Measurements from ENCODE around the gene ANKRD13B. TPM values are rescaled to one million over a fixed set of nuclear protein-coding genes. Genes with fewer than 3 reads are reported as not detected.

Gene ANKRD13B
- total and polyA plus RNA-seq, 2 donors (not counting 1 experiment from before 2014, with no cell fraction given): 1.6 to 2.8 TPM

- no peak overlapping the region for H3K4me2 ChIP-seq (replicated peaks; ENCODE audit: low read depth, low read length, poor library complexity, severe bottlenecking)
- WGBS (ENCODE audit: insufficient coverage): 100% methylated on average over 3 of the region's 9 CpGs
- H3K9me3 ChIP-seq (ENCODE audit: control extremely low read depth in 1 of 3, control insufficient read depth in 2 of 3, insufficient read depth in 1 of 3, low read length in 2 of 3): peaks cover 0 to 2% (median 0%) of the 10 kb centered on the region in 3 donors
- Mint-ChIP-seq H3K4me1 (peaks cover 68% of the 10 kb centered on the region), H3K4me3 (peak overlapping the region; percentile 62), H3K27ac (peak overlapping the region; percentile 37), H3K9me3 (ENCODE audit: insufficient read depth) (no peaks in the 10 kb centered on the region), H3K27me3 (no peaks in the 10 kb centered on the region)
- POLR2A ChIA-PET: interaction anchor here (0.5 to 0.6 kb wide), 2 partner anchors 138 to 1754 kb away, joined by 5 read pairs; no protein-coding TSS in a partner anchor
- ATAC-seq (ENCODE audit: low read depth): no peak
- no peaks in the 10 kb centered on the region for H3K27me3 ChIP-seq (replicated peaks in 1 of 4; ENCODE audit: control extremely low read depth in 1 of 4, control insufficient read depth in 3 of 4, insufficient read depth in 4 of 4, low read length in 3 of 4)
- DNase-seq: no peak
- H3K4me1 ChIP-seq (ENCODE audit: control insufficient read depth in 2 of 2, insufficient read depth in 2 of 2, low read length in 2 of 2): peaks cover 56 to 63% of the 10 kb centered on the region in 2 donors
- H3K27ac ChIP-seq (ENCODE audit: low read length in 2 of 2): no peak overlapping the region
- peaks cover 74% of the 10 kb centered on the region for H3K79me2 ChIP-seq (ENCODE audit: control insufficient read depth, insufficient read depth, low read length)
- H3K4me3 ChIP-seq (ENCODE audit: control extremely low read depth in 1 of 5, extremely low read depth in 1 of 5, insufficient read depth in 1 of 5, low read depth in 2 of 5, low read length in 4 of 5): no peak overlapping the region
- intact Hi-C loops (cut with micrococcal nuclease): no loop called here
- no peak overlapping the region for H2AFZ ChIP-seq (ENCODE audit: insufficient read depth, low read depth, low read length, poor library complexity, severe bottlenecking)
- TF ChIP-seq CTCF (IDR thresholded peaks at IDR 0.05) (no peak), EZH2 (IDR thresholded peaks at IDR 0.05; ENCODE audit: borderline replicate concordance, insufficient read depth, low read depth, low read length, poor library complexity, severe bottlenecking) (no peak)
- CTCF ChIA-PET: interaction anchor here (0.5 to 24.3 kb wide), 8 partner anchors 8 to 322 kb away, joined by 3 to 336 read pairs (median 4); no protein-coding TSS in a partner anchor
- H3K36me3 ChIP-seq (replicated peaks in 1 of 2; ENCODE audit: control extremely low read depth in 1 of 2, control insufficient read depth in 1 of 2, extremely low read depth in 1 of 2, insufficient read depth in 2 of 2, low read length in 1 of 2): peaks cover 0 to 9% of the 10 kb centered on the region in 2 experiments
- H3K9ac ChIP-seq (ENCODE audit: low read length): no peak overlapping the region
- peaks cover 45% of the 10 kb centered on the region for H4K20me1 ChIP-seq (ENCODE audit: control insufficient read depth, insufficient read depth, low read length, poor library complexity, severe bottlenecking)
Measured at GRCh38 chr17:29586676-29587469, 6.1 kb upstream of the ANKRD13B start.

GRCh38 chr17:29587591-29587990 is 5.3 kb upstream of the ANKRD13B start:
- Histone ChIP-seq H3K36me3 (replicated peaks in 1 of 2; ENCODE audit: control extremely low read depth in 1 of 2, control insufficient read depth in 1 of 2, extremely low read depth in 1 of 2, insufficient read depth in 2 of 2, low read length in 1 of 2) (peaks cover 0 to 5% of the 10 kb centered on the region in 2 experiments), H2AFZ (ENCODE audit: insufficient read depth, low read depth, low read length, poor library complexity, severe bottlenecking) (no peak overlapping the region), H3K27me3 (replicated peaks in 1 of 4; ENCODE audit: control extremely low read depth in 1 of 4, control insufficient read depth in 3 of 4, insufficient read depth in 4 of 4, low read length in 3 of 4) (no peaks in the 10 kb centered on the region), H3K4me2 (replicated peaks; ENCODE audit: low read depth, low read length, poor library complexity, severe bottlenecking) (peak overlapping the region; percentile 82), H3K79me2 (ENCODE audit: control insufficient read depth, insufficient read depth, low read length) (peaks cover 69% of the 10 kb centered on the region), H4K20me1 (ENCODE audit: control insufficient read depth, insufficient read depth, low read length, poor library complexity, severe bottlenecking) (peaks cover 45% of the 10 kb centered on the region), H3K4me3 (ENCODE audit: control extremely low read depth in 1 of 5, extremely low read depth in 1 of 5, insufficient read depth in 1 of 5, low read depth in 2 of 5, low read length in 4 of 5) (no peak overlapping the region), H3K27ac (ENCODE audit: low read length in 2 of 2) (no peak overlapping the region), H3K4me1 (ENCODE audit: control insufficient read depth in 2 of 2, insufficient read depth in 2 of 2, low read length in 2 of 2) (peaks cover 63 to 70% of the 10 kb centered on the region in 2 donors), H3K9me3 (ENCODE audit: control extremely low read depth in 1 of 3, control insufficient read depth in 2 of 3, insufficient read depth in 1 of 3, low read length in 2 of 3) (peaks cover 0 to 2% (median 0%) of the 10 kb centered on the region in 3 donors), H3K9ac (ENCODE audit: low read length) (peak overlapping the region; percentile 79)
- peak overlapping the region; percentile 37 for H3K27ac Mint-ChIP-seq
- intact Hi-C loops (cut with micrococcal nuclease): no loop called here
- H3K27me3 Mint-ChIP-seq: no peaks in the 10 kb centered on the region
- H3K4me1 Mint-ChIP-seq: peaks cover 75% of the 10 kb centered on the region
- DNase-seq (no peak), ATAC-seq (ENCODE audit: low read depth) (no peak)
- CTCF ChIA-PET: interaction anchor here (0.7 to 24.3 kb wide), 8 partner anchors 8 to 344 kb away, joined by 3 to 336 read pairs (median 4); no protein-coding TSS in a partner anchor
- POLR2A ChIA-PET: interaction anchor here (0.9 to 1.1 kb wide), 2 partner anchors 8 to 175 kb away, joined by 3 read pairs; no protein-coding TSS in a partner anchor
- TF ChIP-seq CTCF (IDR thresholded peaks at IDR 0.05) (no peak), EZH2 (IDR thresholded peaks at IDR 0.05; ENCODE audit: borderline replicate concordance, insufficient read depth, low read depth, low read length, poor library complexity, severe bottlenecking) (no peak)
- H3K4me3 Mint-ChIP-seq: peak overlapping the region; percentile 91
- 96% methylated on average over 5 of the region's 6 CpGs for WGBS (ENCODE audit: insufficient coverage)
- H3K9me3 Mint-ChIP-seq (ENCODE audit: insufficient read depth): no peaks in the 10 kb centered on the region
